ENCODE measurements around the gene TMEM140.
A peak's percentile ranks its signal among the peaks of the same experiment; 100 is the strongest.
"Not testable (repeated sequence)": the region's sequence is repeated elsewhere in the genome, so short reads cannot be mapped to it uniquely, and the experiment has no call there.

The TMEM140 gene

DNA sequence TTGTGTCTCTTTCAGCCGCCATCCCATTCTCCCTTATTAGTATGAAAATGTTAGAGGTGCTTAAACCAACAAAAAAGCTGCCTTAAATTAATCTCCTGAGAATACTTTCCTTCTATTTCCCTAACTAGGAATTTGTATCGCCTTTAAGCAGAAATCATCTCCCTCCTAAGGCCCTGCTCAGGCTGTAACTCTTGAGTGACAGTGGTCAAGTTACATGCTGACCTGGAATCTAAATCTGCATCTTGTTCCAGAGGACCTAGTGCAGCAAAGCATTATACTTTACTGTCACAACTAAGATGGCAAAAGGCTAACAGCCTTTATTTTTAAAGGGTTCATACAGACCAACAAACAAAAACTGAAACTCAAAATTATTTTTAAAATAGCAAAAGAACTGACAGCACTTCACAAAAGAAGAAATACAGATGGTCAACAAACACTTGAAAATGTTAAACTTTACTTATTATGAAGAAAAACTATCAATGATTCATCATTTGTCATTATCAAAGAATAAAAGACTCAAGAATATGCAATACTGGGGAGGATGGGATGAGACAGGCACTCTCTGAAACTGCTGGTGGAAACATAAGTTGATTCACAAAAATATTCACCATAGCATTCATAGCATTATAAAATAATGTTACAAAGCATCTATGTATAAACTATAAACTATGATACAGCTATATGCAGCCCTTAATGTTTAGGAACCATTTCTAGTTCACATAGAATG is 11.7 kb downstream of the TMEM140 start:
- no peak for DNase-seq

DNA sequence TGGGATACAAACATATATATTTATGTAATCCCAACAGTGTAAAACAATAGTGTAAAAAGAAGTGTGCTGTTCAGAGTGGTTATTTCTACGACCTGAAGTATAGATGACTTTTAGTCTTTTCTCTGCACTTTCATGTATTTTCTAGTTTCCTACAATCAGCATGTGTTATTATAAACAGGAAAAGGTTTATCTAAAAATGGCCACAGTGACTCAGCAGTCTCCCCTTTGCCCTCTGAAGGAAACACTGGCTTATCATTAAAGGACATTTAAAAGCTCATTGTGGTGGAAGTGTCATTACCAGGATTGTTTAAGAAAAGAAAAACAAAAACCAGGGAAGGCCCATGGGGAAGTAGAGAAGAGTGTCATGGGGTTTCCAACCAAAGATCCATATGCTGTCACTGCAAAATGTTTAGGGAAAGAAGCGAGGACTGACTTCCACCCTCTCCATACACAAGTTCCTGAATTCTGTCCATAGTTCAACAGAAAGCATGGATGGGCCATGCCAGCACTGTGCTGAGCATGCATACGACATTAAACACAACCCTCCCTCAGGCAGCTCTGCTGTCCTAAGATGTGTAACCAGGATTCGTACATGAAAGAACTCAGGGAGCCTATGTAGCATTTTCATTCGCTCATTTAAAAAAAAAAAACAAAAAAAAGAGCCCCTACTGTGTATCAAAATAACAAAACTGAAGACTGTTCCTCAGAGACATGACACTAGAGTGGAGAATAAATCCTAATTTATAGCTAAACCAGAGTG is 12.4 kb downstream of the TMEM140 start:
- DNase-seq, result no peak

DNA sequence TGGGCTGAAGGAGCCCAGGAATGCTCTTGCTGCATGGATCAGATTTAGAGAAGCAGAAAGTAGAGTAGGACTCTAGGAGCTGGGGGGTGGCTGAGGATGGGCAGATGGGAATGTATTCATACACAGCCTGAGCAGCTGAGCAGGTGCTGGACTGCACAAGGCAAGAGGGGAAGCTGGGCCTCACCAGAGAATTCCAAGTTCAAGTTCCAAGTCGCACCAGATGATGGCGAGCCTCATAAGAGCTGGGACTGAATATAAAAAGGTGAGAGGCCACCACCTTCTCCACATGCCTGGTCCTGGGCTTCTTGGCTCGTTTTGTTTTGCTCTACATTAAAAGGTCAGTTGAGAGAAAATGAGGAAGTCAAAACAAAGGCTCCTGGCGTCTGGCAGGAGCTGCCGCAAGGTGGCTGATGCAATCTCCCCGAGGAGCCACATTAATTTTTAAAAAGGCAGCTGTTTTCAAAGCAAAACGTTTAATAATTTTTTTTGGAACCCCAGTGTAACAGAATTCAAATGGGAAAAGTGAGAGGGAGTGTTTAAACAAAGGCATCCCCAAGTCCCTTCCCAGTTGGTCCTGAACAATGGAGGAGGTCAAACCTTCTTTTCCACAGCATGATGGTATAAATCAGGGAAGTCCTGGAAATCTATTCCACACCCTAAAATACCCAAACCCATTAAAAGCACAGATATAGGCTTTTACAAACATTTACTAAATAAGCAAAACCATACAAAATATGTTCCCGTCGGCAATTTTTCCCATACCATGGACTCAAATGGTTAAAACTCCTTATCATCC is 13.2 kb downstream of the TMEM140 start:
- DNase-seq, result no peak

DNA sequence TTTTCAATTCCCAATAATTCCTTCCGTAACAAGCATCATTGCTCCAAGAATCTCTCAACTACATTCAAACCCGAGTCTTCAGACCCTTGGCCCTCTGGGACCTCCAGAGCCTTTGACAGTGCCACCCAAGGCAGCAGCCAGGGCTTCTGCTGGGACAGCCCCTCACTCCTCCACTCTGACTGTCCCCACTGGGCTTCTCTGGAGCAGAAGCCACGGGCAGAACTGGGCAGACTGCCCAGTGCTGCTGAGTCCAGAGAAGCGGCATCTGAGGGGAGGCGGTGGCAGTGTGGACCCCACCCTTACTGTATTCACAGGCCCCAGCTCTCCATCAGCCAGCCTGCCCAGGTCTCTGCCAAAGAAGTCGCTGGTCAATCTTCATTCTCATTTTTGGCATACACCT is 13.8 kb downstream of the TMEM140 start:
- DNase-seq, result no peak

DNA sequence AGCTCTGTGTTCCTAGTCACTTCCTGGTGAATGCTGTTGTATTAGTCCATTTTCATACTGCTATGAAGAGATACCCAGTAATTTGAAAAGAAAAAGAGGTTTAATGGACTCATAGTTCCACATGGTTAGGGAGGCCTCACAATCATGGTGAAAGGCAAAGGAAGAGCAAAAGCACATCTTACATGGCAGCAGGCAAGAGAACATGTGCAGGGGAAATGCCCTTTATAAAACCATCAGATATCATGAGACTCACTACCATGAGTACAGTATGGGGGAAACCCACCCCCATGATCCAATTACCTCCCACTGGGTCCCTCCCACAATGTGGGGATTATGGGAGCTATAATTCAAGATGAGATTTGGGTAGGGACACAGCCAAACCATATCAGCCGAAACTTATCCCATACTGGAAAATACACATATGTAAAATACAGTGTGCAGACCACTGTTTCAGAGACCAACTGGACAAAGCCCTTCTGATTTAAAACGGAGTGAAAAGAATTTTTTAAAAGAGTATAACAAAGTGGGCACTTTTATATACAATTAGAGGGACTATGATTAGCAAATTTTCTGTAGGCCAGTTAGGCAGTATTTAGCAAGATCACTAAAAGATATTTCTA is 14.6 kb downstream of the TMEM140 start:
- no peak for DNase-seq

DNA sequence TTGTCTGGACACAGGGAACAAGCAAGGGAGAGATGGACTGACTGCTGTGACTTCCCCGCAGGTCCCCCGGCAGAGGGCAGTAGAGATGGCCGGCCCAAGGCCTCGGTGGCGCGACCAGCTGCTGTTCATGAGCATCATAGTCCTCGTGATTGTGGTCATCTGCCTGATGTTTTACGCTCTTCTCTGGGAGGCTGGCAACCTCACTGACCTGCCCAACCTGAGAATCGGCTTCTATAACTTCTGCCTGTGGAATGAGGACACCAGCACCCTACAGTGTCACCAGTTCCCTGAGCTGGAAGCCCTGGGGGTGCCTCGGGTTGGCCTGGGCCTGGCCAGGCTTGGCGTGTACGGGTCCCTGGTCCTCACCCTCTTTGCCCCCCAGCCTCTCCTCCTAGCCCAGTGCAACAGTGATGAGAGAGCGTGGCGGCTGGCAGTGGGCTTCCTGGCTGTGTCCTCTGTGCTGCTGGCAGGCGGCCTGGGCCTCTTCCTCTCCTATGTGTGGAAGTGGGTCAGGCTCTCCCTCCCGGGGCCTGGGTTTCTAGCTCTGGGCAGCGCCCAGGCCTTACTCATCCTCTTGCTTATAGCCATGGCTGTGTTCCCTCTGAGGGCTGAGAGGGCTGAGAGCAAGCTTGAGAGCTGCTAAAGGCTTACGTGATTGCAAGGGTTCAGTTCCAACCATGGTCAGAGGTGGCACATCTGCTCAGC is 16.6 kb downstream of the TMEM140 start:
- DNase-seq, result no peak

DNA sequence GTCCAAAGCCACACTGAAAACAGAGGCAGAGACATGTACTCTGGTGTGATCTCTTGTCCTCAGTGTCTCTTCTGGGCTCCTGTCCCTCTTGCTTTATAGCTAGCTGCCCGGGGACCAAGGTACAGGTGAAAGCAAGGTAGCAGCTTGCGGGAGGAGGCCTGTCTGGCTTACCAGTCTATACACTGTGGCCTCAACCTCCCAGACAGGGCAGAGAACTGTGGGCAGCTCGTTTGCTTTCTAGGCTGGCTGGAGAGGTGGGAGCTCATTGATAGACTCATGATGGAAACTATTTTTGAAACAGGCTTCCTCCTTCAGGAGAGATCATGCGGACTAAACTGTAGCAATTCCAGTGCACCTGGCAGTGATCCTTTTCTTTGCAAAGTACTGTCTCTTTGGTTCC is 18.0 kb downstream of the TMEM140 start:
- no peak for DNase-seq

DNA sequence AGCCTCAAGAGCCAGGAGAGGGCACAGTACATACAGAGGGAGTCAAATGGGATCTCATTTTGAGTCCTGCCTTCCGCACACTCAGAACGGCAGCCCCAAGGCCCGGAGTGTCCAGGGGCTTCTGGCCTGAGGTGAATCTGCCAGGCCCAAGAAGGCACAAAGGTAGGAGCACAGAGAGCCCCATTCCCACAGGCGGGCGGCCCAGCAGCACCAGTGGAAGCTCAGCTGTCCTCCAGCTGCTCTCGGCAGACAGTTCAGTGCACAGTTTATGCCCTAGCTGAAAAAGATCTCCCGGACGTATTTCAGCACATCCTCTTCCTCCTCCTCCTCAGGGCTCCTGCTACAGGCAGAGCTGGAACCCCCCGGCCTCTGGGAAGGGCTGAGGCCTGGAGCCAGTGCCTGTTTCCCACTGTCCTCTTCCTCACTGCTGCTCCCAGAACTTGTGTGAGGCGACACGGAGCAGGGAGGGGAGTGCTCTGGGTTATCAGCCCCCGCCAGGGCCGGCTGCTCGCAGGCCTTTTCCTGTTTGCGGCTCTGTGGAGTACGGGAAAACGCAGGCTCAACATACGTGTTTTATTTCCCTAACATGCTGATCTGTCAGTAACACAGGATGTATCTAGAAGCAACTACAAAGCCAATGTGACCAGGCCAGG is 18.6 kb downstream of the TMEM140 start:
- no peak for DNase-seq

DNA sequence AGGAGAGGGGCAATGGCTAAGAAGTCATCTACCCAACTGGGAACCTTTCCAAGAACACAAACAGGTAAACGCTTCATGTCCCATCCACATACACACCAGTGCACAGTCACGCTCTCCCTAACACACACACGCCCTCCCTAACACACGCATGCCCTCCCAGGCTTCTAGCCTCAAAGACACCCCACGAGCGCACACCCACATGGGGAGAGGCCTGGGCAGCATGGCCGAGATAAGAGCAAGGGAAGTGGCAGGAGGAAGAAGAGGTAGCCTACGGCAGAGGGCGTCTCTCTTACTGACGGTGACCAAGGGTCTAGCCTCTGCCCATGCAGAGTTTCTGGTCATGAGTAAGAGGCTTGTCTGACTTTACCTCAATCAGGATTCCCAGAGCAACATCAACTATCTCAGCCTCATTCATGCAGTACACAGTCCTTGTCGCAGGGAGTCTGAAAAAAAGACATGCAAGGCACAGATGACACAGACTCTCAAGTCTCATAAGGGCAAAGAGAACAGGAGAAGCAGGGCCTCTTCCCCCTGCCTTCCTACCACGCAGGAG is 19.6 kb downstream of the TMEM140 start:
- no peak for DNase-seq

DNA sequence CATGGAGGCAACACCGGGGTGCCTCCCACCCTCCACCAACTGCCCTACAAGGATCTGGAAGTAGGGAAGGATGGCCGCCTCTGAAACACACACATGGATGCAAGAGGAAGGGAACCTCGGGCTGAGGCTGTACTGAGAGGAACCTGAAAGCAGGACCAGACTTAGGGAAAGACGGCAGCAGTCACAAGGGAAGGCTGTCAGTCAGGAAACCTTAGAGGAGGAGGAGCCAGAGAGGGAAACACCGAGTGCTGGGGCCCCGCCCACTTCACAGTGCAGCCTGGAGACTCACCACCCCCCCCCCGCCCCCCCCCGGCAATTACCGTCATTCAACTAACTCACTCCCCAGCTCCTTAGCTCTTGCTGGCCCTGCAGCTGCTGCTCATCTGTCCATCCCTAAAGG is 20.1 kb downstream of the TMEM140 start:
- DNase-seq, result no peak

DNA sequence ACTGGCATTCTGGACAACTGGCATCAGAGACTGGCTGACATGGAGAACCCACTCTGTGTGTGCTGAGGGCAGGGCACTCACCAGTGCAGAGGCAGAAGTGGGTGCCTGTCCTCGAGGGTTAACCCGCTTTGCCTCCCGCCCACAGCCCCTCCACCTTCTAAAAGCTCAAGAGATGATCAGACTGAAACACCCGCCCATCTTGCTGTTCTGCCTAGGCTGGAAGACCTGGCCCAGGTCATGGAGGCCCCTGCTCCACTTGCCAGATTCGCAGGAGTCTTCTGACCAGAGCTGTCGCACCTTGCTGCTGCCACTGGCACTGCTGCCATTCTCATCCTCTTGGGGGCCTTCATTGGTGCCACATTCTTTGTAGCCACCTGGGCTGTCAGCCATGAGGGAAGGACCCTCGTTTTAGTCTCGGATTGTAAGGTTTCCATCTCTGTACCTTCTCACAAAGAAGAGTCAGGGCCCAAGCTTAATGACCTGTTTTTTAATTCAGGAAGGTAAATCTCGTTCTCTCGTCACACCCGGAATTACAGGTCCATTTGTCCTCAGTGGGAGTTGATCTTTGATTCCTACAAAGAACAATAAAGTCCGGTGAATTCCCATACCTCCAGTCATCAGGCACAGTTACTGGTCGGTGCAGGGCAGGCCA is 20.7 kb downstream of the TMEM140 start:
- no peak for DNase-seq

DNA sequence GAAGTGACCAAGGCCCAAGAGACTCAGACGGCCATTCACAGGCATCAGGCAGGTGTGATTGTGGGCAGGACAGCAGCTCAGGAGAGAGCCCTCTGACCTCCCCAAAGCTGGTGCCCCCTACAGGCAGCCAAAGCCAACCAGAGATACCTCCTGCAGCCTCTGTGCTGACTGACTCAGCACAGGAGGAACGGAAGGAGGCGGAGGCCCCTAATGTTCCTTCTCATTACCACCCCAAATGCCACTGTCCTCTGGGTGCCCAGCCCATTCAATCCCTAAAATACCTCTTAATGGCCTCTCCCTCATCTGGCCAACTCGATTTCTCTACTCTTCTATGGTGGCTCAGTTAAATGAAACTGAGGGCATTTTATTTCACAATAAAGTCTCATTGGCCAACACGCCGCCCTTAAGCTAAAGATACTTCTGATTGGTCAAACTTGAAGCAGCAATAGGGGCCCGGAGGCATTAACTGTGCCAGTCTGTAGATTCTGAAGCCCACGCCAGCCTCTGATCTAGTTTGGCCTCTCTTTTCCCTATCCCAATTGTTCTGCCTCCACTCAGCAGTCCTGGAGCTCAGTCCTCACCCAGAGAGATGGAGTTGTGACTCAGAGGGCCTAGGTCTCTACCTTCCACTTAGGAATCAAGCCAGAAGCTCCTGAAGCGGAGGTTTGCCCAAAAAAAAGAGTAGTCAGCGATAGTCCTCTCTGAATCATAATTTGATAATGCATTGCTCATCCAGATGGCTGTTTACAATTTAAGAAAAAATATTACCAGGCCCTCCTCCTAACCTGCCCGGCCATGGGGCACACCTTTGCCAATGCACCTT is 21.5 kb downstream of the TMEM140 start:
- peak; percentile 14 for DNase-seq

DNA sequence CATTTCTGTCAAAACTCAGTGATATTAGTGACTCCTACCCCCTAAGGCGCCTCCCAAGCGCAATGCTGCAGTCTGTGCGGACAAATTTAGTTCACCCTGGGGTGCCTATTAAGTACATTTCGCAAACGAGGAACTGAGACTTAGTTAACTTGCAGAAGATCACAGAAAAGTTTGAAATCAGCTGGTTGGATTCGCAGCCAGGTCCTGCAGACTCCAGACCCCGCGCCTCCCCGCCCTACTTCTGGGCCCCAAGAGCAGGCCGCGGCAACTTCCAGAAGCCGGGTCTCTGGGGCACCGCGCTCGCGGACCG is 22.0 kb downstream of the TMEM140 start:
- peak; percentile 69 for DNase-seq

DNA sequence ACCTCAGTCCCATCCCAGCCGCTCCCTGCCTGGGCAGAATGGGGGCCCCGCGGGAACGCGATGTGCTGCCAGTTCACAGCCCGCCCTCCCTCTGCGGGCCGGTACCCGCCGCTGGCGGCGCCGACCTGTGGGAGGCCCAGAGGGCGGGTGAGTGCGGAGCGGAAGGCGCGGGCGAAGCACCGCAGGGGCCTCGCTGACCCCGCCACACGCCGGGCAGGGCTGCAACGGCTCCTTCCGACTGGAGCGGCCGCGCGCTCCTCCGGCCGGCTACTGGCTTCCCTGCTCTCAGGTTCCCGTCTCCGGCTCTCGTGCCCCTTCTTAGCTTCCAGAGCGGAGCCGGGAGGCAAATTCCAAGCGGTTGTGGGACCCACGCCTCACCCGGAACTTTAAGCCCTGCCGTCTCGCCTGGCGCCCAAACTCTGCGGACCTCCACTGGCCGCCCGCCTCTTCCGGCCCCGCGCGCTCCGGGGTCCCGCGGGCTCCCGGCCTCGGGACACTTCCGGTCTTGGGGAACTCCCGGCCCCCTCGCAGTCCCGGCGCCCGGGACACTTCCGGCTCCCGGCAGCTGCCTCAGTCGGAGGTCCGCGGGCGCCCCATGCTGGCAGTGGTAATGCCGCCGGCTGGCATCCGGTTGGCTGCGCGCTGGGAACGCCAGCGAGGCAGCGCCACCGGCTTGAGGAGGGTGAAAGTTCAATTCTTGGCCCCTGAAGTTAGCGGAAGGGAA is 22.6 kb downstream of the TMEM140 start, which contains the start of gene CYREN:
TSS of gene CYREN (minus strand) at position 434 of the 724 bp plus-strand sequence. CDS start 1,785 bp downstream, outside the sequence.
- peak; percentile 93 for DNase-seq

DNA sequence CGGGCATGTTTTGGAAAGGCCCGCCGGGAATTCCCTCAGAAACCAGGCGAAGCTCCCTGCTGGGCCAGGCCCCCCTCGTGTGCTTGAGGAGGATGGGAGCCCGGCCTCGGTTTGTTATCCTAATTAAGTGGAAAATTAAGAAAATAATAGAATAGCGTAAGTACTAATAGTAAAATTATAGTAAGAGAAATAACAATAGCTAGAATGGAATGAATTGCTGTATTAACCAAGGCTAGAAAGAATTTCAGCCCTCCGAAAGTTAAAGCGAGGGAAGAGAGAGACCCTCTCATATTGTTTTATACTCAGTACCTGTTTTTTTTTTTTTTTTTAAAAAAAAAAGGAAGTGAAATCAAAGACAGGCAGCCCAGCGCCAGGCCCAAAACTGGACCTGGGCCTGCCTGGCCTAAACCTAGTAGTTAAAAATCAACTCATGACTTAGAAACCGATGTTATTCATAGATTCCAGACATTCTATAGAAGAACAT is 23.2 kb downstream of the TMEM140 start:
- not testable (repeated sequence) for DNase-seq

DNA sequence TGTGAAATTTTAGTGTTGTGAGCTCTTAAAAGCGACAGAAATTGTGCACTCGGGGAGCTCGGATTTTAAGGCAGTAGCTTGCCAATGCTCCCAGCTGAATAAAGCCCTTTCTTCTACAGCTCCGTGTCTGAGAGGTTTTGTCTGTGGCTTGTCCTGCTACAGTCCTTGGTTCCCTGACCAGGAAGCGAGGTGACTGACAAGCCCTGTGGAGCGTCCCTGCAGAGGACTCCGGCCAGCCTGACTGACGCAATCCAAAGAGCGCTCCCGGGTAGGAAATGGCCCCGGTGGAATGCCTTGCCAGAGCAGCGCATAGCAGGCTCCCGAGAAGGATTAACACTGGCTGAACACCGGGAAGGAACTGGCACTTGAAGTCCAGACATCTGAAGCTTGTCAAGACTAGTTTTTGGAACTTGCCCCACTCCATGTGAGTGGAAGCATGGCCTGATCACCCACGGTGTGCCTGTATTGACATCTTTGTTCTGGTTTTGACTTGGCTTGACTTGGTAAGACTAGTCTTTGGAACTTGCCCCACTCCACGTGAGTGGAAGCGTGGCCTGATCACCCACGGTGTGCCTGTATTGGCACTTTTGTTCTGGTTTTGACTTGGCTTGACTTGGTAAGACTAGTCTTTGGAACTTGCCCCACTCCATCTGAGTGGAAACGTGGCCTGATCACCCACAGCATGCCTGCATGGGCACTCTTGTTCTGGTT is 23.9 kb downstream of the TMEM140 start:
- not testable (repeated sequence) for DNase-seq

DNA sequence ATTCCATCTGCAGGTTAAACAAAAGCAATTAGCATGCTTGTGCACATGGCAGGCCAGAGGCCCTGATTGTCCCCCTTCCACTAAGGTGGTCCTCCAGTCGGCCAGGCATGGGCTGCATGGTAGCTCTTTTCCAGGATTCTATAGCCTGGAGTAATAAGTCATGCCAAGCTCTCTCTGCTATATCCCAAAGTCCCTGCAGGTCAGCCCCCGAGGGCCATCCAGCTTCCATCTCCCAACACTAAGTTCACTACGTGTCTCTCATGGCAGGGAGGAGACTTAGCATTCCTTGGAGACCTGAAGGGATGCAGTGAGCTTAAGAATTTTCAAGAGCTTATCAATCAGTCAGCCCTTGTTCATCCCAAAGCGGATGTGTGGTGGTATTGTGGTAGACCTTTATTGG is 26.0 kb downstream of the TMEM140 start:
- DNase-seq, result not testable (repeated sequence)

DNA sequence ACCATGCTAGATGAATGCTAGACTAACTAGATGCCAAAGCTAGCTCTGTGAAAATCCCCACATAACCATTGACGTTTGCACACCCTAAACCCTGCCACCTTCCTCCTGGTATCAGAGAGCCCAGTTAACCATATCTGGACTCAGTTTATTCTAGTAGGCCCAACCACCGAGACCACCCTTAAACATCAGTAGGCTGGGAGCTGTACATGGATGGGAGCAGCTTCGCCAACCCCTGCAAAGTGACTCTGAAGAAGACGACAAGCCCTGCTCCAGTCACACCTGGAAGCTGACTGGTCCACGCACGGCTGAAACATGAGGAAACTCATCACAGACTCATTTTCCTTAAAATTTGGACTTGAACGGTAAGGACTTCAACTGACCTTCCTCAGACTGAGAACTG is 27.1 kb downstream of the TMEM140 start:
- DNase-seq, result no peak

DNA sequence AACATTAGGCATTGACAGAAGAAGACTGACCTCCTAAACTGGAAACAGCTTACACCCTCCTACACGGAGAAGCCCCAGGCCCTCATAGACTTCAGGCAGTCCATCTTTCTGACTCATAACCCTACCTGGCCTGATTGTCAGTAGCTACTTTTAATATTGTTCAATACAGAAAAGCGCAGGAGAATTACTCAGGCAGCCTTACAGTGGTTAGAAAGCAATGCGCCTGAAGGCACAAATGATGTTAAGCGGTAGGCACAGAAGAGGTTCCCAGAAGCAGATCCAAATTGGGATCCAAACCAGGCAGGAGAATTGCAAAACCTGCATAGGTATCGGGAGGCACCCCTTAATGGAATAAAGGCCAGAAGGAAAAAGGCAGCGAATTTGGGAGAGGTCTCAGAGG is 28.1 kb downstream of the TMEM140 start:
- no peak for DNase-seq

Measured in NCI-H526 treated with DMSO at 0.1 percent for 48 hours (cell line).